ENCODE measurements around the gene HSPG2. TPM values are rescaled to one million over a fixed set of nuclear protein-coding genes. Genes with fewer than 3 reads are reported as not detected.

Gene HSPG2
- total RNA-seq, 1 donor from 2014 or later, result 179 TPM

DNA sequence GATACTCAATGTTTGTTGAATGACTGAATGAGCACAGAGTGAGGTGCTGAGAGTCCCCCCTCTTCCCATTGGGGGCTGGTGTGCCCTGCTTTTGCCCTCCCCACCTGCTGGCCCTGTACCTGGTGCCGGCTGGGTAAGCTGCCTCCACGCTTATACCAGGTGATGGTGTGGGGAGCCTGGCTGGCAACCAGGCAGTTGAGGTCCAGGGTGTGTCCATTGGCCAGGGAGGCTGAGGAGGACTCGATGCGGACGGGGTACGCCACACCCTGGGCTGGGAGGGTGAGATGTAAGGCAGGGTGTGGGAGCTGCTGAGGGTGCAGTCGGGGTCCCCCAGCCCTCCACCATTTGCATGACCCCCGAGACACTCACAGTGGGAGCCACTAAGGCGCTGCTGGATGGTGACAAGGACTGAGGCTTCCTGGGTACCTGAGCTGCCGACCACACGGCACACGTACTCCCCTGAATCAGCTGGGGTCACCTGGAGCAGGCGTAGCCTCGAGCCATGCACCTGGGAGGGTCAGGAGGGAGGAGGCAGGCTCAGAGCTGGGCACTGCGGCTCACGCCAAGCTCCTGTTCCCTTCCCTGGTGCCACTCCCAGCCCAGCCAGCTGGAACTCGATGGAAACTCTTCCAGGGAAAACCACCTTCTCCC is 88.5 kb downstream of the HSPG2 start:
- Histone ChIP-seq H3K27ac (no peak overlapping the region), H3K36me3 (peaks cover 0 to 96% of the 10 kb centered on the region in 2 donors), H3K4me1 (no peaks in the 10 kb centered on the region), H3K4me3 (no peak overlapping the region), H3K9me3 (no peaks in the 10 kb centered on the region), H3K27me3 (no peaks in the 10 kb centered on the region)
- TF ChIP-seq POLR2AphosphoS5 (IDR thresholded peaks at IDR 0.05; ENCODE audit: insufficient read depth in 1 of 2, low read depth in 1 of 2) (no peak), POLR2A (IDR thresholded peaks at IDR 0.05) (no peak)
- TF ChIP-seq, protein P1, sequence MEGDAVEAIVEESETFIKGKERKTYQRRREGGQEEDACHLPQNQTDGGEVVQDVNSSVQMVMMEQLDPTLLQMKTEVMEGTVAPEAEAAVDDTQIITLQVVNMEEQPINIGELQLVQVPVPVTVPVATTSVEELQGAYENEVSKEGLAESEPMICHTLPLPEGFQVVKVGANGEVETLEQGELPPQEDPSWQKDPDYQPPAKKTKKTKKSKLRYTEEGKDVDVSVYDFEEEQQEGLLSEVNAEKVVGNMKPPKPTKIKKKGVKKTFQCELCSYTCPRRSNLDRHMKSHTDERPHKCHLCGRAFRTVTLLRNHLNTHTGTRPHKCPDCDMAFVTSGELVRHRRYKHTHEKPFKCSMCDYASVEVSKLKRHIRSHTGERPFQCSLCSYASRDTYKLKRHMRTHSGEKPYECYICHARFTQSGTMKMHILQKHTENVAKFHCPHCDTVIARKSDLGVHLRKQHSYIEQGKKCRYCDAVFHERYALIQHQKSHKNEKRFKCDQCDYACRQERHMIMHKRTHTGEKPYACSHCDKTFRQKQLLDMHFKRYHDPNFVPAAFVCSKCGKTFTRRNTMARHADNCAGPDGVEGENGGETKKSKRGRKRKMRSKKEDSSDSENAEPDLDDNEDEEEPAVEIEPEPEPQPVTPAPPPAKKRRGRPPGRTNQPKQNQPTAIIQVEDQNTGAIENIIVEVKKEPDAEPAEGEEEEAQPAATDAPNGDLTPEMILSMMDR (IDR thresholded peaks at IDR 0.05), result no peak
- intact Hi-C loops (cut with DNase I), result no loop called here
- no peak for DNase-seq (ENCODE audit: extremely low spot score in 2 of 2)

DNA sequence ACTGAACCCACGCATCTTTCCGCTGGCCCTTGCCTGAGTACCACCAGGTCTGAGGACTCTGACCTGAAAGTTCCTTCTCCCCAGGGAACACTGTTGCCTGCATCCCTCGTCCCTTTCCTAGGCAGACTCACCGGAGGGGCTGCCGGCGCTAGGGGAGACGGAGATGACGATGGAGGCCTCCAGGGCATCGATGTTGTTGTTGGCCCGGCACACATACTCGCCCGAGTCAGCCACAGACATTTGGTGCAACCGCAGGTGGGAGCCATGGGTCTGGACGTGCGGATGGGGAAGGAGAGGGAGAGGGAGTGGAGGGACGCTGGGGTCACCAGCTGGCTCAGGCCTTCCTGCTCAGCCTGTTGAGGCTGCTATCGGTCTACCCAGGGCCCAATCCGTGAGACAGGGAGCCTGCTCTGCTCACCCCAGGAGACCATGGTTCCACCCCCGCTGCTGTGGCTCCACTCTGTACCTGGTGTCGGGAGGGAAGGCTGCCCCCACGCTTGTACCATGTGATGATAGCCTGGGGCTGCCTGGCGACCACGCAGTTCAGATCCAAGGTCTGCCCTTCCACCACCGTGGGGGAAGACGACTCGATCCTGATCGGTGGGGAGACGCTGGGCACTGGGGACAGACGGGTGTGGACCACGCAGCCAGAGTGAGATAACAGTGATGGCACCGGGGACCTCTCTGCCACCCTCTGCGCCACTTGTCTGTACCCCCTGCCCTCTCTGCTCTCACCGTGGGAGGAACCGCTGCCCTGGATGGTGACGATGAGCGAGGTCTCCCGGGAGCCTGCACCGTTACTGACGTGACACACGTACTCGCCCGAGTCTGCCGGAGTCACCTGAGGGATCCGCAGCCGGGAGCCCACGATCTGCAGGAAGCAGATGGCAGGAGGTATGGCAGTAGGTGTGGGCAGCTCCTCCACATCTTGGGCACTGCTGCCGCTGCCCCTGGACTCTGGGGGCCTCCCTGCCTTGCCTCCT is 89.6 kb downstream of the HSPG2 start:
- Histone ChIP-seq H3K36me3 (peaks cover 0 to 98% of the 10 kb centered on the region in 2 donors), H3K9me3 (no peaks in the 10 kb centered on the region), H3K4me1 (no peaks in the 10 kb centered on the region), H3K4me3 (no peak overlapping the region), H3K27ac (no peak overlapping the region), H3K27me3 (no peaks in the 10 kb centered on the region)
- TF ChIP-seq, protein P1 (IDR thresholded peaks at IDR 0.05), result no peak
- TF ChIP-seq POLR2AphosphoS5 (IDR thresholded peaks at IDR 0.05; ENCODE audit: insufficient read depth in 1 of 2, low read depth in 1 of 2), result no peak
- TF ChIP-seq POLR2A (IDR thresholded peaks at IDR 0.05), result no peak
- no peak for DNase-seq (ENCODE audit: extremely low spot score in 2 of 2)
- intact Hi-C loops (cut with DNase I), result no loop called here

DNA sequence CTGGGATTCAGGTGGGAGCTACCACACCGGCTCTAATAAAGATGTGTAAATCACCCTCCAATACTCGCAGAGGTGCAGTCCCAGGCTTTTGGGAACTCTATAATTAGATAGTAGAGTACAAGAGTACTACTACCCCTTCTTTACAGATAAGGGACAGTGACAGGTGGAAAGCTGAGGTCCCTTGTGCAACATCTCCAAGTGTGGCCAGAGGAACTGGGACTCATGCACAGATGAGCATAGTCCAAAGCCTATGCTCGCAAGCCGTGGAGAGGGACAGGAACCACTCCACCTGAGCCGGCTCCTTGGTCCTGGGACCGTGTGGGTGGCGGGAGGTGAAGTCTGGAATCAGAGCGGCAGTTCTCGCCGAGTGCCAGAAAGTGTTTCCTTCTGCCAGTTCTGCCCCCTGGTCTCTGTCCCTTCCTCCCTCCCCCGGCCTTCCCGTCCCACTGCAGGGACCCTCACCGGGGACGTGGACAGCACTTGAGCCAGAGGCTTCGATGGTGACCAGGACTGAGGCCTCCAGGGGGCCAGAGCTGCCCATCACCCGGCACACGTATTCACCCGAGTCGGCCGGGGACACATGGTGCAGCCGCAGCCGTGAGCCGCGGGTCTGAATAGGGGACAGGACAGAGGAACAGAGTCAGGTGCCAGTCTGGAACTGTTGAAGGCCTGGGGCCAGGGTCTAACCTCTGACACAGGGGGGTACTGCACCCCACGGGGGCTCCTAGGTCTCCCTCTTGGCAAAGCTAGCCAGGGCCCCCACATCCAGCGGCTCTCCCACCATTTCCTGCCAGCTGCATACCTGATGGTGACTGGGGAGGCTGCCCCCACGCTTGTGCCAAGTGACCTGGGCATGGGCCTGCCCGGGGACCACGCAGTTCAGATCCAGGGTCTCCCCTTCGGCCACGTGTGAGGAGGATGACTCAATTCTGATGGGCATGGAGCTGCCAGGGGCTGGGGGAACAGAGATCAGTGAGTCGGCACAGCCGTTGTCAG is 91.2 kb downstream of the HSPG2 start:
- Histone ChIP-seq H3K27ac (no peak overlapping the region), H3K4me3 (no peak overlapping the region), H3K36me3 (peaks cover 0 to 98% of the 10 kb centered on the region in 2 donors), H3K27me3 (no peaks in the 10 kb centered on the region), H3K9me3 (no peaks in the 10 kb centered on the region), H3K4me1 (no peaks in the 10 kb centered on the region)
- intact Hi-C loops (cut with DNase I), result no loop called here
- no peak for DNase-seq (ENCODE audit: extremely low spot score in 2 of 2)
- TF ChIP-seq, protein P1 (IDR thresholded peaks at IDR 0.05), result no peak
- TF ChIP-seq POLR2A (IDR thresholded peaks at IDR 0.05) (no peak), POLR2AphosphoS5 (IDR thresholded peaks at IDR 0.05; ENCODE audit: insufficient read depth in 1 of 2, low read depth in 1 of 2) (no peak)

DNA sequence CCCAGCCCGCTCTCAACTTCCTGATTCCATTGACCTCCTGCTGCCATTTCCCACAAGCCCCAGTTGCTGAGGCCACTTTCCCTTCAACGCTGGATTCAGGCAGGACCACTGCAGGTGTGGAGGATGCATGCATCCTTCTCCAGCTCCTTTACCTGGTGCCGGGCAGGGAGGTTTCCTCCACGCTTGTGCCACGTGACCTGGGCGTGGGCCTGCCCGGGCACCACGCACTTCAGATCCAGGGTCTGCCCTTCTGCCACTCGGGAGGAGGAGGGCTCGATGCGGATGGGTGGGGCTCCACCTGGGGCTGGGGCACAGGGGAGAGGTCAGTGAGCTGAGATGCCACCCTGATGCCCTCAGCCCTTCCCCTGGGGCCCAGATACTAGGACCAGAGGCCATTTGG is 93.1 kb downstream of the HSPG2 start:
- peaks cover 0 to 92% of the 10 kb centered on the region in 2 donors for H3K36me3 ChIP-seq
- intact Hi-C loops (cut with DNase I), result no loop called here
- TF ChIP-seq, protein P1 (IDR thresholded peaks at IDR 0.05), result no peak
- TF ChIP-seq POLR2A (IDR thresholded peaks at IDR 0.05) (no peak), POLR2AphosphoS5 (IDR thresholded peaks at IDR 0.05; ENCODE audit: insufficient read depth in 1 of 2, low read depth in 1 of 2) (no peak)
- no peaks in the 10 kb centered on the region for H3K4me1 ChIP-seq
- no peak for DNase-seq (ENCODE audit: extremely low spot score in 2 of 2)
- no peak overlapping the region for H3K27ac ChIP-seq
- H3K4me3 ChIP-seq, result no peak overlapping the region
- H3K9me3 ChIP-seq, result no peaks in the 10 kb centered on the region
- H3K27me3 ChIP-seq, result no peaks in the 10 kb centered on the region
